Natural killer cell treated with Interleukin-12 subunit alpha and Interleukin-12 subunit beta and Interleukin-15 and Interleukin-18, amount 100 ng/mL, for 72 hours (primary cell): ENCODE measurements around the gene HPS5. TPM values are rescaled to one million over a fixed set of nuclear protein-coding genes. Genes with fewer than 3 reads are reported as not detected.
"Not testable (repeated sequence)": the region's sequence is repeated elsewhere in the genome, so short reads cannot be mapped to it uniquely, and the experiment has no call there.

Source experiments
- ATAC-seq, 2 donors: fragments of 150-1000 bp; cut with Tn5 transposase in 1 of 2; sonication (Bioruptor Pico), chemical (Tn5 transposase) in 1 of 2; 2 replicates each; pipeline ENCODE4 v1.10.0; 2021
- DNase-seq: peaks from one replicate; pipeline ENCODE4 v3.0.0; 2022; ENCODE audit warnings: low spot score
- H3K27ac Mint-ChIP-seq, 2 donors: 1 replicate in 1 of 2; 2 replicates in 1 of 2; pipeline ENCODE4 v1.8.0; 2022; ENCODE audit warnings: mixed read lengths in 2 of 2, mild to moderate bottlenecking in 1 of 2, moderate library complexity in 1 of 2
- H3K27me3 Mint-ChIP-seq, 2 donors: 1 replicate in 1 of 2; 2 replicates in 1 of 2; pipeline ENCODE4 v1.8.0; 2022; ENCODE audit warnings: mixed read lengths in 2 of 2
- H3K36me3 Mint-ChIP-seq: one replicate; pipeline ENCODE4 v1.8.0; 2022; ENCODE audit warnings: mixed read lengths
- H3K4me1 Mint-ChIP-seq, 2 donors: 1 replicate in 1 of 2; 2 replicates in 1 of 2; pipeline ENCODE4 v1.8.0; 2022; ENCODE audit warnings: low read depth in 2 of 2, mixed read lengths in 2 of 2, mild to moderate bottlenecking in 1 of 2
- H3K4me3 Mint-ChIP-seq: one replicate; pipeline ENCODE4 v1.8.0; 2022; ENCODE audit warnings: mixed read lengths
- H3K9me3 Mint-ChIP-seq: 2 replicates; pipeline ENCODE4 v1.8.0; 2022; ENCODE audit warnings: mixed read lengths
- total RNA-seq, 2 donors: library from RNA; stranded (reverse); gene quantifications; one replicate each; pipeline ENCODE4 v1.2.3, GENCODE V29; 2022

Gene HPS5
- total RNA-seq, 2 donors from 2014 or later, result 16.5 to 21.3 TPM

- Mint-ChIP-seq H3K36me3 (peaks cover 24% of the 10 kb centered on the region), H3K9me3 (no peaks in the 10 kb centered on the region), H3K4me3 (peak overlapping the region; percentile 32), H3K4me1 (peaks cover 35 to 42% of the 10 kb centered on the region in 2 donors), H3K27me3 (no peaks in the 10 kb centered on the region), H3K27ac (peak overlapping the region; percentile 76 to 93)
- no peak for DNase-seq
- ATAC-seq, result no peak
Measured at GRCh38 chr11:18332891-18333290, 11.0 kb upstream of the HPS5 start.

GRCh38 chr11:18332302-18332701, 10.4 kb upstream of the HPS5 start:
- no peaks in the 10 kb centered on the region for H3K27me3 Mint-ChIP-seq
- DNase-seq (no peak), ATAC-seq (no peak)
- peak overlapping the region; percentile 69 for H3K4me3 Mint-ChIP-seq
- peak overlapping the region; percentile 76 to 93 for H3K27ac Mint-ChIP-seq
- peaks cover 24% of the 10 kb centered on the region for H3K36me3 Mint-ChIP-seq
- H3K4me1 Mint-ChIP-seq, result peaks cover 35 to 42% of the 10 kb centered on the region in 2 donors
- no peaks in the 10 kb centered on the region for H3K9me3 Mint-ChIP-seq

GRCh38 chr11:18330921-18331320, 9.0 kb upstream of the HPS5 start:
- Mint-ChIP-seq H3K27ac (peak overlapping the region; percentile 14 to 76), H3K4me1 (peaks cover 35 to 42% of the 10 kb centered on the region in 2 donors), H3K36me3 (peaks cover 22% of the 10 kb centered on the region), H3K27me3 (no peaks in the 10 kb centered on the region), H3K4me3 (peak overlapping the region; percentile 30), H3K9me3 (no peaks in the 10 kb centered on the region)
- no peak for DNase-seq
- no peak for ATAC-seq

GRCh38 chr11:18329196-18329870, 7.4 kb upstream of the HPS5 start:
- Mint-ChIP-seq H3K4me3 (peak overlapping the region; percentile 11), H3K27me3 (no peaks in the 10 kb centered on the region), H3K36me3 (peaks cover 22% of the 10 kb centered on the region), H3K27ac (peak overlapping the region; percentile 3 to 14), H3K9me3 (no peaks in the 10 kb centered on the region), H3K4me1 (peaks cover 45 to 50% of the 10 kb centered on the region in 2 donors)
- ATAC-seq, result peak in 1 of 2 donors; percentile 66
- no peak for DNase-seq

- H3K4me1 Mint-ChIP-seq, result peaks cover 46 to 67% of the 10 kb centered on the region in 2 donors
Measured at GRCh38 chr11:18324381-18324780, 2.4 kb upstream of the HPS5 start.

GRCh38 chr11:18323881-18324280, 1.9 kb upstream of the HPS5 start:
- not testable (repeated sequence) for DNase-seq, H3K9me3 Mint-ChIP-seq, ATAC-seq, H3K27me3 Mint-ChIP-seq
- Mint-ChIP-seq H3K36me3 (peaks cover 10% of the 10 kb centered on the region), H3K4me1 (peaks cover 47 to 67% of the 10 kb centered on the region in 2 donors), H3K27ac (peak overlapping the region; percentile 49 to 99), H3K4me3 (peak overlapping the region; percentile 90)

More at GRCh38 chr11:18324381-18324780, 2.4 kb upstream of the HPS5 start:
- Mint-ChIP-seq H3K9me3 (no peaks in the 10 kb centered on the region), H3K27ac (peak overlapping the region; percentile 49 to 99), H3K4me3 (peak overlapping the region; percentile 90), H3K27me3 (no peaks in the 10 kb centered on the region), H3K36me3 (peaks cover 13% of the 10 kb centered on the region)
- ATAC-seq (no peak), DNase-seq (no peak)

- Mint-ChIP-seq H3K27ac (peak overlapping the region; percentile 98 to 99), H3K4me1 (peaks cover 47 to 67% of the 10 kb centered on the region in 2 donors), H3K9me3 (no peaks in the 10 kb centered on the region), H3K4me3 (peak overlapping the region; percentile 90), H3K36me3 (peaks cover 10% of the 10 kb centered on the region), H3K27me3 (no peaks in the 10 kb centered on the region)
- DNase-seq, result no peak
- no peak for ATAC-seq
Measured at GRCh38 chr11:18322818-18323570, 1.1 kb upstream of the HPS5 start.

- H3K27ac Mint-ChIP-seq, result peak overlapping the region; percentile 98 to 99
- no peaks in the 10 kb centered on the region for H3K27me3 Mint-ChIP-seq
- H3K36me3 Mint-ChIP-seq, result peaks cover 10% of the 10 kb centered on the region
- peak overlapping the region; percentile 90 for H3K4me3 Mint-ChIP-seq
- ATAC-seq (no peak), DNase-seq (no peak)
- no peaks in the 10 kb centered on the region for H3K9me3 Mint-ChIP-seq
- peaks cover 47 to 67% of the 10 kb centered on the region in 2 donors for H3K4me1 Mint-ChIP-seq
Measured at GRCh38 chr11:18321578-18321968, 367 bp downstream of the HPS5 start.

- no peaks in the 10 kb centered on the region for H3K9me3 Mint-ChIP-seq
- peak overlapping the region; percentile 70 to 98 for H3K27ac Mint-ChIP-seq
- ATAC-seq, result no peak
- peak overlapping the region; percentile 90 for H3K4me3 Mint-ChIP-seq
- H3K4me1 Mint-ChIP-seq, result peaks cover 47 to 66% of the 10 kb centered on the region in 2 donors
- H3K36me3 Mint-ChIP-seq, result peaks cover 10% of the 10 kb centered on the region
- no peak for DNase-seq
- H3K27me3 Mint-ChIP-seq, result no peaks in the 10 kb centered on the region
Measured at GRCh38 chr11:18320617-18321016, 1.3 kb downstream of the HPS5 start.

GRCh38 chr11:18319914-18320313, 2.0 kb downstream of the HPS5 start:
- no peaks in the 10 kb centered on the region for H3K9me3 Mint-ChIP-seq
- peak overlapping the region; percentile 90 for H3K4me3 Mint-ChIP-seq
- no peaks in the 10 kb centered on the region for H3K27me3 Mint-ChIP-seq
- ATAC-seq (no peak), DNase-seq (no peak)
- H3K4me1 Mint-ChIP-seq, result peaks cover 41 to 59% of the 10 kb centered on the region in 2 donors
- H3K27ac Mint-ChIP-seq, result peak overlapping the region; percentile 70 to 98
- peaks cover 3% of the 10 kb centered on the region for H3K36me3 Mint-ChIP-seq

GRCh38 chr11:18317551-18317950, 4.4 kb downstream of the HPS5 start:
- H3K9me3 Mint-ChIP-seq, result no peaks in the 10 kb centered on the region
- no peak for DNase-seq
- no peak for ATAC-seq
- no peaks in the 10 kb centered on the region for H3K27me3 Mint-ChIP-seq
- H3K36me3 Mint-ChIP-seq, result no peaks in the 10 kb centered on the region
- no peak overlapping the region for H3K4me3 Mint-ChIP-seq
- peaks cover 24 to 38% of the 10 kb centered on the region in 2 donors for H3K4me1 Mint-ChIP-seq
- H3K27ac Mint-ChIP-seq, result no peak overlapping the region

GRCh38 chr11:18315893-18316292, 6.0 kb downstream of the HPS5 start:
- Mint-ChIP-seq H3K27me3 (no peaks in the 10 kb centered on the region), H3K27ac (no peak overlapping the region), H3K36me3 (peaks cover 2% of the 10 kb centered on the region), H3K9me3 (no peaks in the 10 kb centered on the region), H3K4me3 (no peak overlapping the region), H3K4me1 (peaks cover 15 to 22% of the 10 kb centered on the region in 2 donors)
- ATAC-seq (no peak), DNase-seq (no peak)

- no peak overlapping the region for H3K4me3 Mint-ChIP-seq
- H3K9me3 Mint-ChIP-seq, result no peaks in the 10 kb centered on the region
- no peaks in the 10 kb centered on the region for H3K27me3 Mint-ChIP-seq
- no peak for DNase-seq
- ATAC-seq, result no peak
- peak overlapping the region in 1 of 2 donors; percentile 59 for H3K27ac Mint-ChIP-seq
- peaks cover 6% of the 10 kb centered on the region for H3K36me3 Mint-ChIP-seq
- H3K4me1 Mint-ChIP-seq, result peaks cover 9 to 13% of the 10 kb centered on the region in 2 donors
Measured at GRCh38 chr11:18314784-18315523, 7.0 kb downstream of the HPS5 start.
